Peyer's patch (tissue), 4 donors: ENCODE data around the gene SUPT3H. TPM values are rescaled to one million over a fixed set of nuclear protein-coding genes. Genes with fewer than 3 reads are reported as not detected.

Experiments
- DNase-seq, 3 donors: peaks; one replicate each; pipeline ENCODE4 v3.0.0-alpha.2; 2017 to 2019
- H3K27ac ChIP-seq, 4 donors: fragments of 200-600 bp; sonication (generic); one replicate each; pipeline ENCODE4 v1.5.1; 2016 to 2019
- H3K27me3 ChIP-seq, 2 donors: fragments of 200-600 bp; sonication (generic); one replicate each; pipeline ENCODE4 v1.5.1; 2019
- H3K36me3 ChIP-seq, 3 donors: fragments of 200-600 bp; sonication (generic); one replicate each; pipeline ENCODE4 v1.5.1; 2016 to 2019
- H3K4me1 ChIP-seq, 4 donors: fragments of 200-600 bp; sonication (generic); one replicate each; pipeline ENCODE4 v1.5.1; 2016 to 2019
- H3K4me3 ChIP-seq, 4 donors: fragments of 200-600 bp; sonication (generic); 1 replicate in 3 of 4; 2 replicates in 1 of 4; pipeline ENCODE4 v1.5.1; 2016 to 2019; ENCODE audit warnings: mild to moderate bottlenecking in 1 of 4
- H3K9me3 ChIP-seq, 4 donors: fragments of 200-600 bp; sonication (generic); one replicate each; pipeline ENCODE4 v1.5.1; 2016 to 2019; ENCODE audit warnings: mild to moderate bottlenecking in 1 of 4
- POLR2A ChIP-seq, 2 donors: fragments of 450-650 bp; IDR thresholded peaks; one replicate each; pipeline ENCODE4 v1.5.1; 2017; ENCODE audit warnings: antibody characterized with exemption in 2 of 2, mild to moderate bottlenecking in 2 of 2, moderate library complexity in 2 of 2
- total RNA-seq, 4 donors: library from RNA; depleted of rRNA; stranded (reverse); fragments of >200 nt; gene quantifications; one replicate each; pipeline ENCODE4 v1.1.0, GENCODE V29; 2016
- TF ChIP-seq, protein P1 (sequence below), 6 experiments: fragments of 450-650 bp in 4 of 6; fragments of 200-600 bp in 2 of 6; sonication (generic) in 1 of 6; IDR thresholded peaks; one replicate each; pipeline ENCODE4 v1.5.1; 2017 to 2019; ENCODE audit warnings: antibody characterized with exemption in 6 of 6, mild to moderate bottlenecking in 3 of 6, moderate library complexity in 1 of 6

SUPT3H gene
- total RNA-seq, 4 donors from 2014 or later = 2.0 to 17.3 (median 2.7) TPM

- H3K27me3 ChIP-seq = no peaks in the 10 kb centered on the region
Observed at GRCh38 chr6:45366534-45366933, 11.2 kb downstream of the SUPT3H start.

DNA sequence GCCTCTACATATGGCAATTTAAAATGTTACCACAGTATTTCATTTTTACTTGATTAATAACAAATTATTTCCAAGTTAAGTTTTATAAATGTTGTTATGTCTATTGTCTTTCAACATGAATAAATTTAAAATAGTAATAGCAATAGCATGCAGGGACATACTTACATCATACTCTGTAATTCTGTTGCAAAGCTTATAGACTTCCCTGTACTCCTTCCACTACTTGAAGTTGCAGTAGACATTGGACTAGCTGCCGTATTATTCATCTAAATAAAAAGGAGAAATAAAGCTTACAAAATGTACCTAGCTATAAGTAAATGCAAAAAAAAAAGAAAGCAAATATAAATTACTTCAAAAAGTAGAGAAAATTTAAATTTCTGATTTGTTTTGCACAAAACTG is 12.7 kb downstream of the SUPT3H start:
- Histone ChIP-seq H3K4me3 (no peak overlapping the region), H3K9me3 (no peaks in the 10 kb centered on the region), H3K27ac (no peak overlapping the region), H3K36me3 (no peaks in the 10 kb centered on the region), H3K4me1 (no peaks in the 10 kb centered on the region), H3K27me3 (no peaks in the 10 kb centered on the region)
- DNase-seq = no peak
- TF ChIP-seq, protein P1, sequence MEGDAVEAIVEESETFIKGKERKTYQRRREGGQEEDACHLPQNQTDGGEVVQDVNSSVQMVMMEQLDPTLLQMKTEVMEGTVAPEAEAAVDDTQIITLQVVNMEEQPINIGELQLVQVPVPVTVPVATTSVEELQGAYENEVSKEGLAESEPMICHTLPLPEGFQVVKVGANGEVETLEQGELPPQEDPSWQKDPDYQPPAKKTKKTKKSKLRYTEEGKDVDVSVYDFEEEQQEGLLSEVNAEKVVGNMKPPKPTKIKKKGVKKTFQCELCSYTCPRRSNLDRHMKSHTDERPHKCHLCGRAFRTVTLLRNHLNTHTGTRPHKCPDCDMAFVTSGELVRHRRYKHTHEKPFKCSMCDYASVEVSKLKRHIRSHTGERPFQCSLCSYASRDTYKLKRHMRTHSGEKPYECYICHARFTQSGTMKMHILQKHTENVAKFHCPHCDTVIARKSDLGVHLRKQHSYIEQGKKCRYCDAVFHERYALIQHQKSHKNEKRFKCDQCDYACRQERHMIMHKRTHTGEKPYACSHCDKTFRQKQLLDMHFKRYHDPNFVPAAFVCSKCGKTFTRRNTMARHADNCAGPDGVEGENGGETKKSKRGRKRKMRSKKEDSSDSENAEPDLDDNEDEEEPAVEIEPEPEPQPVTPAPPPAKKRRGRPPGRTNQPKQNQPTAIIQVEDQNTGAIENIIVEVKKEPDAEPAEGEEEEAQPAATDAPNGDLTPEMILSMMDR (IDR thresholded peaks at IDR 0.05) = no peak

More at GRCh38 chr6:45366534-45366933, 11.2 kb downstream of the SUPT3H start:
- H3K36me3 ChIP-seq = no peaks in the 10 kb centered on the region
- DNase-seq = no peak
- H3K9me3 ChIP-seq = no peaks in the 10 kb centered on the region
- H3K27ac ChIP-seq = no peak overlapping the region
- H3K4me1 ChIP-seq = no peaks in the 10 kb centered on the region
- no peak overlapping the region for H3K4me3 ChIP-seq
- TF ChIP-seq, protein P1 (IDR thresholded peaks at IDR 0.05) = no peak
- no peak for TF ChIP-seq POLR2A (IDR thresholded peaks at IDR 0.05)

- DNase-seq = no peak
- Histone ChIP-seq H3K9me3 (no peaks in the 10 kb centered on the region), H3K4me3 (no peak overlapping the region), H3K27me3 (no peaks in the 10 kb centered on the region), H3K27ac (no peak overlapping the region), H3K36me3 (no peaks in the 10 kb centered on the region), H3K4me1 (no peaks in the 10 kb centered on the region)
- TF ChIP-seq POLR2A (IDR thresholded peaks at IDR 0.05) = no peak
- TF ChIP-seq, protein P1 (IDR thresholded peaks at IDR 0.05) = no peak
Observed at GRCh38 chr6:45364466-45364865, 13.3 kb downstream of the SUPT3H start.

DNA sequence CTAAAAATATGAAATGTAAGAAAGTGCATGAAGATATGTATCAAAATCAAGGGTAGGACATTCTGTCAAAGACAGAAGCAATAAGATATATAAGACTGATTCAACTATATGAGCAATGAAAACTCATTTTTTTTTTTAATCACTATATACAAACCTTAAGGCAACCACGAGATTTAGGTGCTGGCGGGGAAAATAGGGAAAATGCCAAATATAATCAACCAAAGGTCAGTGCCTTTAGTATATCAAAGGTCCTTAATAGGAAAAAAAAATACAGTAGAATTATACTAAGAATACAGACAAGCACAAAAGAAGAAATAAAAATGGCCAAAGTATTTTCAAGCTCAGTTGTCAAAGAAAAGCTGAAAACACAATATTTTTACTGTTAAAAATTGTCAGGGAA is 24.1 kb downstream of the SUPT3H start:
- no peaks in the 10 kb centered on the region for H3K9me3 ChIP-seq
- H3K27me3 ChIP-seq = no peaks in the 10 kb centered on the region
- TF ChIP-seq, protein P1 (IDR thresholded peaks at IDR 0.05) = no peak
- no peak for TF ChIP-seq POLR2A (IDR thresholded peaks at IDR 0.05)
- no peaks in the 10 kb centered on the region for H3K4me1 ChIP-seq
- DNase-seq = no peak
- no peak overlapping the region for H3K27ac ChIP-seq
- no peak overlapping the region for H3K4me3 ChIP-seq
- H3K36me3 ChIP-seq = no peaks in the 10 kb centered on the region

- Histone ChIP-seq H3K9me3 (no peaks in the 10 kb centered on the region), H3K27ac (no peak overlapping the region), H3K36me3 (no peaks in the 10 kb centered on the region), H3K4me1 (no peaks in the 10 kb centered on the region), H3K27me3 (no peaks in the 10 kb centered on the region), H3K4me3 (no peak overlapping the region)
- DNase-seq = no peak
- TF ChIP-seq, protein P1 (IDR thresholded peaks at IDR 0.05) = no peak
- no peak for TF ChIP-seq POLR2A (IDR thresholded peaks at IDR 0.05)
Observed at GRCh38 chr6:45351667-45352066, 26.1 kb downstream of the SUPT3H start.

- H3K9me3 ChIP-seq = no peaks in the 10 kb centered on the region
- no peak overlapping the region for H3K4me3 ChIP-seq
- no peaks in the 10 kb centered on the region for H3K27me3 ChIP-seq
- no peak overlapping the region for H3K27ac ChIP-seq
- H3K4me1 ChIP-seq = no peaks in the 10 kb centered on the region
- no peak for DNase-seq
- TF ChIP-seq, protein P1 (IDR thresholded peaks at IDR 0.05) = no peak
- TF ChIP-seq POLR2A (IDR thresholded peaks at IDR 0.05) = no peak
- no peaks in the 10 kb centered on the region for H3K36me3 ChIP-seq
Observed at GRCh38 chr6:45351076-45351475, 26.7 kb downstream of the SUPT3H start.
